Kidney epithelial cell (primary cell): ENCODE measurements around the gene STIM1. TPM values are rescaled to one million over a fixed set of nuclear protein-coding genes. Genes with fewer than 3 reads are reported as not detected.

Experiments used
- DNase-seq: peaks from one replicate; pipeline ENCODE4 v3.0.0-alpha.2; 2010; ENCODE audit warnings: low read depth
- H3K27me3 ChIP-seq: 2 replicates; pipeline ENCODE4 v1.6.0; 2011; ENCODE audit warnings: low read length; ENCODE audit not compliant: control insufficient read depth, insufficient read depth
- H3K36me3 ChIP-seq: 2 replicates; pipeline ENCODE4 v1.5.1; 2011; ENCODE audit warnings: low read length; ENCODE audit not compliant: control insufficient read depth, insufficient read depth
- H3K4me3 ChIP-seq: 2 replicates; pipeline ENCODE4 v1.5.1; 2011; ENCODE audit warnings: low read depth, mild to moderate bottlenecking, control low read depth, low read length
- CTCF ChIP-seq: IDR thresholded peaks from 2 replicates; pipeline ENCODE4 v1.5.1; 2011; ENCODE audit warnings: mild to moderate bottlenecking, moderate library complexity, low read length, control low read depth, inconsistent platforms; ENCODE audit not compliant: insufficient read depth, poor library complexity, severe bottlenecking
- total RNA-seq: library from RNA; depleted of rRNA; stranded (reverse); fragments of >200 nt; gene quantifications from 2 replicates; pipeline ENCODE4 v1.2.3, GENCODE V29; 2015

The STIM1 gene
- total RNA-seq, 1 donor from 2014 or later, result 25.4 TPM

GRCh38 chr11:4063348-4063747, 207.9 kb downstream of the STIM1 start:
- H3K4me3 ChIP-seq, result no peak overlapping the region
- H3K36me3 ChIP-seq, result no peaks in the 10 kb centered on the region
- DNase-seq, result no peak
- no peaks in the 10 kb centered on the region for H3K27me3 ChIP-seq
- TF ChIP-seq CTCF, result no peak

GRCh38 chr11:4064278-4064955, 209.0 kb downstream of the STIM1 start:
- Histone ChIP-seq H3K36me3 (no peaks in the 10 kb centered on the region), H3K27me3 (no peaks in the 10 kb centered on the region), H3K4me3 (no peak overlapping the region)
- TF ChIP-seq CTCF, result no peak
- DNase-seq, result no peak

- no peak for TF ChIP-seq CTCF
- no peaks in the 10 kb centered on the region for H3K27me3 ChIP-seq
- H3K4me3 ChIP-seq, result no peak overlapping the region
- H3K36me3 ChIP-seq, result no peaks in the 10 kb centered on the region
- no peak for DNase-seq
Measured at GRCh38 chr11:4065086-4065485, 209.6 kb downstream of the STIM1 start.

GRCh38 chr11:4065601-4066377, 210.3 kb downstream of the STIM1 start:
- Histone ChIP-seq H3K4me3 (no peak overlapping the region), H3K36me3 (no peaks in the 10 kb centered on the region), H3K27me3 (no peaks in the 10 kb centered on the region)
- no peak for TF ChIP-seq CTCF
- DNase-seq, result no peak

- H3K4me3 ChIP-seq, result no peak overlapping the region
- TF ChIP-seq CTCF, result no peak
- H3K36me3 ChIP-seq, result no peaks in the 10 kb centered on the region
- DNase-seq, result no peak
- no peaks in the 10 kb centered on the region for H3K27me3 ChIP-seq
Measured at GRCh38 chr11:4066910-4067309, 211.4 kb downstream of the STIM1 start.
